GM15510 (cell line): ENCODE results near the gene PASK.
A peak's percentile ranks its signal among the peaks of the same experiment; 100 is the strongest.

Experiments
- POLR2A ChIP-seq: IDR thresholded peaks from 3 replicates; pipeline ENCODE4 v1.6.1; 2011; ENCODE audit warnings: borderline replicate concordance; ENCODE audit not compliant: insufficient read length; ENCODE audit errors: extremely low read depth

PASK gene

GRCh38 chr2:241110607-241111439 is 38.4 kb downstream of the PASK start:
- TF ChIP-seq POLR2A = peak; percentile 39

- no peak for TF ChIP-seq POLR2A
These were observed 39.1 kb downstream of the PASK start for GRCh38 chr2:241110089-241110606.

- TF ChIP-seq POLR2A = no peak
These were observed 39.8 kb downstream of the PASK start for GRCh38 chr2:241109210-241110088.

GRCh38 chr2:241108271-241109209 is 40.7 kb downstream of the PASK start:
- no peak for TF ChIP-seq POLR2A

GRCh38 chr2:241107031-241107783 is 42.1 kb downstream of the PASK start:
- no peak for TF ChIP-seq POLR2A

GRCh38 chr2:241105641-241106040 is 43.6 kb downstream of the PASK start:
- no peak for TF ChIP-seq POLR2A

- TF ChIP-seq POLR2A = no peak
These were observed 46.1 kb downstream of the PASK start for GRCh38 chr2:241103176-241103595.

- peak; percentile 82 for TF ChIP-seq POLR2A
These were observed 47.0 kb downstream of the PASK start, which contains the start of gene MTERF4 for GRCh38 chr2:241102239-241102803. MTERF4 (minus strand) TSS chr2:241102287; CDS start chr2:241102273, 14 bp downstream.

- TF ChIP-seq POLR2A = no peak
These were observed 50.0 kb downstream of the PASK start for GRCh38 chr2:241099246-241099645.

GRCh38 chr2:241096979-241097378 is 52.3 kb downstream of the PASK start:
- no peak for TF ChIP-seq POLR2A

- no peak for TF ChIP-seq POLR2A
These were observed 53.5 kb downstream of the PASK start for GRCh38 chr2:241095594-241096290.

- TF ChIP-seq POLR2A = no peak
These were observed 54.3 kb downstream of the PASK start for GRCh38 chr2:241094924-241095420.
